Activated CD8-positive, alpha-beta memory T cell treated with anti-CD3 and anti-CD28 coated beads for 36 hours (primary cell): ENCODE results near the gene ARHGEF1. TPM values are rescaled to one million over a fixed set of nuclear protein-coding genes. Genes with fewer than 3 reads are reported as not detected.

ENCODE experiments used
- CTCF ChIA-PET: fragments of 350-600 bp; sonication (Branson Sonifier 250); formaldehyde crosslinking; loops from one replicate; lab custom pipeline; 2021; ENCODE audit warnings: antibody characterized with exemption; lab: Charles Lee
- POLR2A ChIA-PET: fragments of 350-600 bp; sonication (Branson Sonifier 250); formaldehyde crosslinking; loops from one replicate; lab custom pipeline; 2021; ENCODE audit warnings: antibody characterized with exemption; lab: Charles Lee
- total RNA-seq, 2 experiments: library from RNA; stranded (reverse); gene quantifications; one replicate each; pipeline ENCODE4 v1.2.3, GENCODE V29; 2021

ARHGEF1 gene
- total RNA-seq, 2 experiments from 2014 or later: 294 to 297 TPM

GRCh38 chr19:41918653-41919244 lies 35.8 kb downstream of the ARHGEF1 start:
- CTCF ChIA-PET: interaction anchor here (0.6 to 0.9 kb wide), 2 partner anchors 29 to 33 kb away, joined by 3 read pairs; no protein-coding TSS in a partner anchor
- POLR2A ChIA-PET: no interaction called here

GRCh38 chr19:41919948-41920712 lies 37.1 kb downstream of the ARHGEF1 start:
- ChIA-PET POLR2A (interaction anchor here (1.0 kb wide), 1 partner anchor 28 kb away, joined by 4 read pairs; no protein-coding TSS in a partner anchor), CTCF (interaction anchor here (0.9 kb wide), 1 partner anchor 35 kb away, joined by 3 read pairs; no protein-coding TSS in a partner anchor)

GRCh38 chr19:41920882-41921576 lies 38.0 kb downstream of the ARHGEF1 start:
- CTCF ChIA-PET: interaction anchor here (0.7 to 0.8 kb wide), 2 partner anchors 14 to 1350 kb away, joined by 3 to 4 read pairs; no protein-coding TSS in a partner anchor
- POLR2A ChIA-PET: interaction anchor here (1.0 kb wide), 1 partner anchor 29 kb away, joined by 4 read pairs; no protein-coding TSS in a partner anchor

- POLR2A ChIA-PET: interaction anchor here (1.0 kb wide), 1 partner anchor 30 kb away, joined by 4 read pairs; no protein-coding TSS in a partner anchor
- CTCF ChIA-PET: interaction anchor here (0.8 kb wide), 1 partner anchor 13 kb away, joined by 3 read pairs; no protein-coding TSS in a partner anchor
Measured at GRCh38 chr19:41921577-41922576, 38.9 kb downstream of the ARHGEF1 start.

GRCh38 chr19:41922585-41922984 lies 39.6 kb downstream of the ARHGEF1 start:
- CTCF ChIA-PET: no interaction called here
- POLR2A ChIA-PET: no interaction called here

- POLR2A ChIA-PET: no interaction called here
- CTCF ChIA-PET: interaction anchor here (0.9 kb wide), 1 partner anchor 23 kb away, joined by 3 read pairs; no protein-coding TSS in a partner anchor
Measured at GRCh38 chr19:41923045-41923788, 40.2 kb downstream of the ARHGEF1 start.

- POLR2A ChIA-PET: no interaction called here
- CTCF ChIA-PET: interaction anchor here (0.9 to 1.0 kb wide), 2 partner anchors 13 to 22 kb away, joined by 3 read pairs; no protein-coding TSS in a partner anchor
Measured at GRCh38 chr19:41924151-41925145, 41.5 kb downstream of the ARHGEF1 start.

- POLR2A ChIA-PET: no interaction called here
- CTCF ChIA-PET: interaction anchor here (0.6 to 1.0 kb wide), 2 partner anchors 11 to 12 kb away, joined by 3 read pairs; no protein-coding TSS in a partner anchor
Measured at GRCh38 chr19:41925208-41926003, 42.4 kb downstream of the ARHGEF1 start.

GRCh38 chr19:41926028-41926762 lies 43.2 kb downstream of the ARHGEF1 start:
- CTCF ChIA-PET: interaction anchor here (0.6 kb wide), 1 partner anchor 10 kb away, joined by 3 read pairs; no protein-coding TSS in a partner anchor
- POLR2A ChIA-PET: interaction anchor here (0.6 kb wide), 1 partner anchor 27 kb away, joined by 7 read pairs; no protein-coding TSS in a partner anchor

GRCh38 chr19:41926763-41927496 lies 43.9 kb downstream of the ARHGEF1 start:
- POLR2A ChIA-PET: no interaction called here
- CTCF ChIA-PET: interaction anchor here (0.7 to 1.4 kb wide), 3 partner anchors 32 to 134 kb away, joined by 3 read pairs; no protein-coding TSS in a partner anchor

- ChIA-PET CTCF (interaction anchor here (0.7 to 1.4 kb wide), 4 partner anchors 32 to 135 kb away, joined by 3 read pairs; no protein-coding TSS in a partner anchor), POLR2A (interaction anchor here (1.0 kb wide), 1 partner anchor 40 kb away, joined by 5 read pairs; no protein-coding TSS in a partner anchor)
Measured at GRCh38 chr19:41927497-41928192, 44.7 kb downstream of the ARHGEF1 start.

- POLR2A ChIA-PET: interaction anchor here (1.0 kb wide), 1 partner anchor 41 kb away, joined by 5 read pairs; no protein-coding TSS in a partner anchor
- CTCF ChIA-PET: interaction anchor here (0.7 to 1.4 kb wide), 3 partner anchors 44 to 135 kb away, joined by 3 read pairs; no protein-coding TSS in a partner anchor
Measured at GRCh38 chr19:41928221-41928683, 45.3 kb downstream of the ARHGEF1 start, which contains the start of gene ERFL. ERFL (minus strand) TSS chr19:41928449; CDS start chr19:41912919, 15,530 bp downstream.
